K562 (cell line): Measurements from ENCODE around the gene CBX8.

ENCODE experiments used
- BHLHE40 ChIP-seq: IDR thresholded peaks from 2 replicates; pipeline ENCODE4 v1.6.1; 2011; ENCODE audit warnings: low read length, improper control_type of control experiment
- CREM ChIP-seq: IDR thresholded peaks from 2 replicates; pipeline ENCODE4 v1.6.1; 2014; ENCODE audit warnings: antibody characterized with exemption, low read depth
- NBN ChIP-seq: fragments of 450-650 bp; IDR thresholded peaks from 2 replicates; pipeline ENCODE4 v1.6.1; 2016; ENCODE audit warnings: low read depth, mild to moderate bottlenecking
- PCBP2 ChIP-seq: fragments of 200-400 bp; formaldehyde crosslinking; IDR thresholded peaks from 2 replicates; pipeline ENCODE4 v1.6.1; 2018; ENCODE audit warnings: low read length, low read depth, mild to moderate bottlenecking, moderate library complexity; ENCODE audit not compliant: poor library complexity, severe bottlenecking
- POLR2A ChIP-seq: fragments of 450-650 bp; conservative IDR thresholded peaks from 2 replicates; pipeline ENCODE4 v1.6.1; 2016
- POLR2AphosphoS5 ChIP-seq: IDR thresholded peaks from 2 replicates; pipeline ENCODE4 v1.6.1; 2011; ENCODE audit warnings: mild to moderate bottlenecking, low read depth, low read length, moderate library complexity; ENCODE audit not compliant: control insufficient read depth, insufficient read depth
- SETDB1 ChIP-seq: IDR thresholded peaks from one replicate; pipeline ENCODE4 v1.6.1; 2012; ENCODE audit warnings: low read length, control low read depth, inconsistent platforms
- SMAD3 ChIP-seq: fragments of 450-650 bp; formaldehyde crosslinking; conservative IDR thresholded peaks from 2 replicates; pipeline ENCODE4 v1.4.0; 2020; ENCODE audit warnings: mild to moderate bottlenecking
- SP1 ChIP-seq: sonication (generic); formaldehyde crosslinking; IDR thresholded peaks from 2 replicates; pipeline ENCODE4 v1.8.1; 2022; ENCODE audit warnings: mild to moderate bottlenecking, missing genetic modification reagents
- TCF3 ChIP-seq: sonication (generic); formaldehyde crosslinking; IDR thresholded peaks from 2 replicates; pipeline ENCODE4 v1.4.0; 2020; ENCODE audit warnings: mild to moderate bottlenecking, missing genetic modification reagents
- TCF7L2 ChIP-seq: fragments of 150-350 bp; IDR thresholded peaks from 2 replicates; pipeline ENCODE4 v1.6.1; 2016; ENCODE audit warnings: low read depth, mild to moderate bottlenecking, low read length, moderate library complexity
- ZNF174 ChIP-seq: fragments of 250-450 bp; sonication (Bioruptor Pico); IDR thresholded peaks from 2 replicates; pipeline ENCODE4 v1.4.0; 2020; ENCODE audit warnings: mild to moderate bottlenecking
- TF ChIP-seq, protein P1 (sequence below): sonication (generic); formaldehyde crosslinking; IDR thresholded peaks from 2 replicates; pipeline ENCODE4 v1.8.0; 2022; ENCODE audit warnings: mild to moderate bottlenecking, missing genetic modification reagents

GRCh38 chr17:79761894-79762589, 34.8 kb downstream of the CBX8 start:
- TF ChIP-seq, protein P1, sequence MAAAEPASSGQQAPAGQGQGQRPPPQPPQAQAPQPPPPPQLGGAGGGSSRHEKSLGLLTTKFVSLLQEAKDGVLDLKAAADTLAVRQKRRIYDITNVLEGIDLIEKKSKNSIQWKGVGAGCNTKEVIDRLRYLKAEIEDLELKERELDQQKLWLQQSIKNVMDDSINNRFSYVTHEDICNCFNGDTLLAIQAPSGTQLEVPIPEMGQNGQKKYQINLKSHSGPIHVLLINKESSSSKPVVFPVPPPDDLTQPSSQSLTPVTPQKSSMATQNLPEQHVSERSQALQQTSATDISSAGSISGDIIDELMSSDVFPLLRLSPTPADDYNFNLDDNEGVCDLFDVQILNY (CRISPR knock-in tag), result no peak
- TF ChIP-seq BHLHE40, result no peak
- no peak for TF ChIP-seq POLR2A
- no peak for TF ChIP-seq TCF7L2
- no peak for TF ChIP-seq PCBP2
- no peak for TF ChIP-seq CREM
- TF ChIP-seq TCF3, result no peak
- TF ChIP-seq NBN, result no peak
- TF ChIP-seq ZNF174 (CRISPR knock-in tag), result no peak
- TF ChIP-seq SETDB1, result no peak
- no peak for TF ChIP-seq POLR2AphosphoS5
- TF ChIP-seq SMAD3 (CRISPR knock-in tag), result no peak
- TF ChIP-seq SP1 (CRISPR knock-in tag), result no peak
